ENCODE data around the gene CELF4. TPM values are rescaled to one million over a fixed set of nuclear protein-coding genes. Genes with fewer than 3 reads are reported as not detected.
"Not testable (repeated sequence)": the region's sequence is repeated elsewhere in the genome, so short reads cannot be mapped to it uniquely, and the experiment has no call there.

CELF4 gene
- polyA plus RNA-seq, 4 donors, result 3.2 to 7.8 (median 3.8) TPM; not detected in 1

DNA sequence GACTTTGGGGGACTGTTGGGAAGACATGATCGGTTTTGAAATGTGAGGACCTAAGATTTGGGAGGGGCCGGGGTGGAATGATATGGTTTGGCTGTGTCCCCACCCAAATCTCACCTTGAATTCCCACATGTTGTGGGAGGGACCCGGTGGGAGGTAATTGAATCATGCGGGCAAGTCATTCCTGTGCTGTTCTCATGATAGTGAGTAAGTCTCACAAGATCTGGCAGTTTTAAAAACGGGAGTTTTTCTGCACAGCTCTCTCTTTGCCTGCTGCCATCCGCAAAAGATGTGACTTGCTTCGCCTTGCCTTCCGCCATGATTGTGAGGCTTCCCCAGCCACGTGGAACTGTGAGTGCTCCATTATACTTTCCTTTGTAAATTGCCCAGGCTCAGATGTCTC, 207.5 kb downstream of the CELF4 start:
- H3K4me3 ChIP-seq (ENCODE audit: low read depth in 1 of 3, low read length in 3 of 3); FAIRE-seq; H3K27ac ChIP-seq (ENCODE audit: low read depth in 1 of 3, low read length in 2 of 3); H3K4me1 ChIP-seq (ENCODE audit: control insufficient read depth in 3 of 3, insufficient read depth in 2 of 3, low read depth in 1 of 3, low read length in 2 of 3); H3K9me3 ChIP-seq (ENCODE audit: control insufficient read depth in 2 of 2, insufficient read depth in 1 of 2, low read depth in 1 of 2, low read length in 1 of 2); DNase-seq; H3K36me3 ChIP-seq (ENCODE audit: control insufficient read depth in 3 of 3, insufficient read depth in 2 of 3, low read depth in 1 of 3, low read length in 3 of 3): not testable (repeated sequence)
- H3K27me3 ChIP-seq (ENCODE audit: control insufficient read depth in 3 of 3, insufficient read depth in 3 of 3, low read length in 3 of 3), result peaks cover 0 to 17% (median 6%) of the 10 kb centered on the region in 3 donors
- WGBS, 3 donors, result 59 to 79% (median 65%) methylated on average over 8 to 9 of the region's 9 CpGs

DNA sequence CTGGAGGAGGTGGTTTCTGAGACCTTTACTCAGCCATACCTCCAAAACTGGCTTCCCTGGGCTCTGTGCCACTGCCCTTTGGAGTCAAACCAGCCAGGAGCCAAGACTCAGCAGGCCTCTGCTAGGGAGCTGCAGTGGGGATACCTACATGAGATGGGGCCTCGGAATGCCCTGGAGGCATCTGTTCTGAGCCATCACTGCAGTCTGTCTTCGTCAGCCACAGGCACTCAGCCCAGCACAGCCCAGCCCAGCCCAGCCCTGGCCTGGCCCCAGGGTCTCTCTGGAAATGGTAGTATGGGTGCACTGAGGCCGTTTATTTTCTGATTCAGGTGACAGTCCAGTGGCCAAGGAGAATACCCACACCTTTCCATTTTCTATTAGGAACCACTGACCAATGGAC, 209.8 kb downstream of the CELF4 start:
- H3K4me3 ChIP-seq (ENCODE audit: low read depth in 1 of 3, low read length in 3 of 3), result no peak overlapping the region
- FAIRE-seq, result no peak

DNA sequence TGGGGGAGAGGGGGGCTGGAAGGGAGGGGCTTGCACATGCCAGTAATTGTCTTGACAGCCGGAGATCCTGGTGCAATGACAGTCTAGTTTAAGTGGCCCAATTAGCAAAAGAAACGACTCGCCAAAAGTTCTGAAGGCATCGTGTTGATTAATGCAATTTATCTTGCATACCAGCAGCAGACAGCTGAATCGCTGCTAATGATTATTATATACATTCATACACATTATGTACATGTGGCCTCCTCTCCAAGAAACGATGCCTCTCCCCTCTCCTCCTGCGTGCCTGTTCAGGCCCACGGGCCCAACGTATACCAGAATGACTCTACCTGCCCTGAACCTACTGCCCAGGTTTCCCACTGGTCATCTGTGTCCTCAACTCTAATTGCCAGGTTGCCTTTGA, 214.5 kb downstream of the CELF4 start:
- no peaks in the 10 kb centered on the region for H3K27me3 ChIP-seq (ENCODE audit: control insufficient read depth in 3 of 3, insufficient read depth in 3 of 3, low read length in 3 of 3)
- no peak overlapping the region for H3K4me3 ChIP-seq (ENCODE audit: low read depth in 1 of 3, low read length in 3 of 3)
- FAIRE-seq (no peak), DNase-seq (no peak)
- no peaks in the 10 kb centered on the region for H3K9me3 ChIP-seq (ENCODE audit: control insufficient read depth in 2 of 2, insufficient read depth in 1 of 2, low read depth in 1 of 2, low read length in 1 of 2)
- no peaks in the 10 kb centered on the region for H3K4me1 ChIP-seq (ENCODE audit: control insufficient read depth in 3 of 3, insufficient read depth in 2 of 3, low read depth in 1 of 3, low read length in 2 of 3)
- no peaks in the 10 kb centered on the region for H3K36me3 ChIP-seq (ENCODE audit: control insufficient read depth in 3 of 3, insufficient read depth in 2 of 3, low read depth in 1 of 3, low read length in 3 of 3)
- H3K27ac ChIP-seq (ENCODE audit: low read depth in 1 of 3, low read length in 2 of 3), result no peak overlapping the region
- 74 to 79% (median 76%) methylated on average over 9 of the region's 9 CpGs for WGBS, 3 donors

More for the DNA sequence above, 209.8 kb downstream of the CELF4 start:
- Histone ChIP-seq H3K27me3 (ENCODE audit: control insufficient read depth in 3 of 3, insufficient read depth in 3 of 3, low read length in 3 of 3) (no peaks in the 10 kb centered on the region), H3K36me3 (ENCODE audit: control insufficient read depth in 3 of 3, insufficient read depth in 2 of 3, low read depth in 1 of 3, low read length in 3 of 3) (no peaks in the 10 kb centered on the region), H3K9me3 (ENCODE audit: control insufficient read depth in 2 of 2, insufficient read depth in 1 of 2, low read depth in 1 of 2, low read length in 1 of 2) (no peaks in the 10 kb centered on the region), H3K27ac (ENCODE audit: low read depth in 1 of 3, low read length in 2 of 3) (no peak overlapping the region), H3K4me1 (ENCODE audit: control insufficient read depth in 3 of 3, insufficient read depth in 2 of 3, low read depth in 1 of 3, low read length in 2 of 3) (no peaks in the 10 kb centered on the region)
- 65 to 76% (median 76%) methylated on average over 3 of the region's 3 CpGs for WGBS, 3 donors
- no peak for DNase-seq

DNA sequence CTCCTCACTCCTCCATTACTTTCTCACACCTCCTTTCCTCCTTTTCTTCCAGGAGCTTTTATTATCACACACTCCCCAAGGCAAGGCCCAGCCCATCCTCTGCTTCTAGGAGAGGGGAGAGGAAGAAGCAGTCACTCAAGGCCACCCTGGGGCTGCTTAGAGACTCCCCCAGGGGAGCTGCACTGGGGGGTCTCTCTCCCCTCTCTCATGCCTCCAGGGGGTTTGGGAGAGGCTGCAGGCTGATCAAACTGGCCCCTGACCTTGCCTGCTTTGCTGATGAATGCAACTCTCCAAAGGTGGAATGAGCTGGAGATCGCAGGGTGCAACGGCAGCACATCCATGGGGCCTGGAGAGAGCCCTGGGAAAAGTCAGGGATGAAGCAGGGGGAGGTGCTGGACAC, 216.9 kb downstream of the CELF4 start:
- Histone ChIP-seq H3K9me3 (ENCODE audit: control insufficient read depth in 2 of 2, insufficient read depth in 1 of 2, low read depth in 1 of 2, low read length in 1 of 2) (no peaks in the 10 kb centered on the region), H3K4me3 (ENCODE audit: low read depth in 1 of 3, low read length in 3 of 3) (no peak overlapping the region), H3K36me3 (ENCODE audit: control insufficient read depth in 3 of 3, insufficient read depth in 2 of 3, low read depth in 1 of 3, low read length in 3 of 3) (no peaks in the 10 kb centered on the region), H3K4me1 (ENCODE audit: control insufficient read depth in 3 of 3, insufficient read depth in 2 of 3, low read depth in 1 of 3, low read length in 2 of 3) (no peaks in the 10 kb centered on the region), H3K27ac (ENCODE audit: low read depth in 1 of 3, low read length in 2 of 3) (no peak overlapping the region), H3K27me3 (ENCODE audit: control insufficient read depth in 3 of 3, insufficient read depth in 3 of 3, low read length in 3 of 3) (peaks cover 0 to 1% (median 0%) of the 10 kb centered on the region in 3 donors)
- FAIRE-seq (no peak), DNase-seq (no peak)
- 54 to 91% (median 80%) methylated on average over 2 of the region's 2 CpGs for WGBS, 3 donors

DNA sequence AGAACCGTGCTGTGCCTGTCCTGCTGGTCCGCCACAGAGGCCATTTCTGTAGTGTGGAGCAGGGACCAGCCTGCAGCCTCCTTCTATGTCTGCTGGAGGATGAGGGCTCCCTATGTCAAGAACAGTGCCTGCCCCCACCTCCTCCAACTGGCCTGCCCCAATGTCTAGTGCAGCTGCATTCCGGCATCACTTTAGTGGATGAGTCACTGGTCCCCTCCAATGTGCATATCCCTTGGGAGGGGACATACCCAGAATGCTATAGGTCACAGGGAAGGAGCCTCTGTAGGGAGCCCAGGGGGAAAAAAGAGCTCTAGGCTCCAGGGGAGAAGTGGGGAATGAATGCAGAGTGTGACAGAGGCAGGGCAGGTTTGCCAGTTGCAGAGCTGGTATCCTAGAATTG, 219.6 kb downstream of the CELF4 start:
- Histone ChIP-seq H3K4me1 (ENCODE audit: control insufficient read depth in 3 of 3, insufficient read depth in 2 of 3, low read depth in 1 of 3, low read length in 2 of 3) (no peaks in the 10 kb centered on the region), H3K36me3 (ENCODE audit: control insufficient read depth in 3 of 3, insufficient read depth in 2 of 3, low read depth in 1 of 3, low read length in 3 of 3) (no peaks in the 10 kb centered on the region), H3K27me3 (ENCODE audit: control insufficient read depth in 3 of 3, insufficient read depth in 3 of 3, low read length in 3 of 3) (peaks cover 0 to 3% (median 0%) of the 10 kb centered on the region in 3 donors), H3K9me3 (ENCODE audit: control insufficient read depth in 2 of 2, insufficient read depth in 1 of 2, low read depth in 1 of 2, low read length in 1 of 2) (no peaks in the 10 kb centered on the region), H3K4me3 (ENCODE audit: low read depth in 1 of 3, low read length in 3 of 3) (no peak overlapping the region), H3K27ac (ENCODE audit: low read depth in 1 of 3, low read length in 2 of 3) (no peak overlapping the region)
- FAIRE-seq (no peak), DNase-seq (no peak)
- 60 to 62% (median 61%) methylated on average over 3 of the region's 3 CpGs for WGBS, 3 donors

DNA sequence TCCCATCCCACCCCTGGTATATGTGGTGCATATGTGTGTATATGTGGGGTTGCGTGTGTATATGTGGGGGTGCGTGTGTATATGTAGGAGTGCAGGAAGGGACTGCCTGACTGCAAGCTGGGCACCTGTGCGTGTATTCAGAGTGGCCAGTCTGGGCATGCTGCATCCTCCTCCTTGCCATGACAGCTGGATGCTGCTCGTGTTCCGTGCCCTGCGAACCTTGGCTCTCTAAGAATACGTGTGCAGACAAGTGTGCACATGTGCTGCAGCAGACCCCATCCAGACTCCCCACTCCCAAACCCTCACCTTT, 222.1 kb downstream of the CELF4 start:
- no peaks in the 10 kb centered on the region for H3K9me3 ChIP-seq (ENCODE audit: control insufficient read depth in 2 of 2, insufficient read depth in 1 of 2, low read depth in 1 of 2, low read length in 1 of 2)
- H3K4me1 ChIP-seq (ENCODE audit: control insufficient read depth in 3 of 3, insufficient read depth in 2 of 3, low read depth in 1 of 3, low read length in 2 of 3), result no peaks in the 10 kb centered on the region
- FAIRE-seq (no peak), DNase-seq (no peak)
- H3K4me3 ChIP-seq (ENCODE audit: low read depth in 1 of 3, low read length in 3 of 3), result no peak overlapping the region
- no peaks in the 10 kb centered on the region for H3K36me3 ChIP-seq (ENCODE audit: control insufficient read depth in 3 of 3, insufficient read depth in 2 of 3, low read depth in 1 of 3, low read length in 3 of 3)
- no peak overlapping the region for H3K27ac ChIP-seq (ENCODE audit: low read depth in 1 of 3, low read length in 2 of 3)
- H3K27me3 ChIP-seq (ENCODE audit: control insufficient read depth in 3 of 3, insufficient read depth in 3 of 3, low read length in 3 of 3), result peaks cover 0 to 3% (median 0%) of the 10 kb centered on the region in 3 donors
- 15 to 36% (median 28%) methylated on average over 7 of the region's 7 CpGs for WGBS, 3 donors

DNA sequence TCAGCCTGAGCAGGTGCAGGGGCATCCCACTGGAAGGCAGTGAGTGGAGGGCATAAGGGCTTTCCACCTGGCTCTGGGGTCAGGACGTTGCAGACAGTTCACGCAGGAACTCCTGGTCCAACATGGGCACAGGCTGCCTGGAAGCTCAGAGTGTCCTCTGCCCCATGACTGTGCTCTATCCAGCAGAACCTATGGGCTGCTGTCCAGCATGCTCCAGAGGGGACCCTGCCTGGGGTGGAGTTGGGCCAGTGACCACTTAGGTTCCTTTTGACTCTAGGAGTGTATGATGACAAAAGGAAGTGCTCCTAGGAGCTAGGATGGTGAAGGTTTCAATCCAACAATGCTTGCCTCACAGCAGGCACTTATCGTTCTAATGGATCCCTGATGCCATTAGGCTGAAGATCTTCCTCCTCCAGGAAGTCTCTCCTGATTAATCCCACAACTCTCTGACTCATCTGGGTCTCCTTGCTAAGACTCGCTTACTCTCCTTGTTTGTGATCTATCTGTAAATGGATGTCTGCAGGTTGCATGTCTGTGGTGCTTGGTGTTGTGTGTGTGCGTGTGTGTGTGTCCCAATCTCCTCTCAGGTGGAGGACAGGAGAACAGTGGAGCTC, 224.0 kb downstream of the CELF4 start:
- no peaks in the 10 kb centered on the region for H3K9me3 ChIP-seq (ENCODE audit: control insufficient read depth in 2 of 2, insufficient read depth in 1 of 2, low read depth in 1 of 2, low read length in 1 of 2)
- DNase-seq (no peak), FAIRE-seq (no peak)
- H3K4me3 ChIP-seq (ENCODE audit: low read depth in 1 of 3, low read length in 3 of 3), result no peak overlapping the region
- H3K27me3 ChIP-seq (ENCODE audit: control insufficient read depth in 3 of 3, insufficient read depth in 3 of 3, low read length in 3 of 3), result peaks cover 0 to 3% (median 0%) of the 10 kb centered on the region in 3 donors
- no peaks in the 10 kb centered on the region for H3K4me1 ChIP-seq (ENCODE audit: control insufficient read depth in 3 of 3, insufficient read depth in 2 of 3, low read depth in 1 of 3, low read length in 2 of 3)
- H3K36me3 ChIP-seq (ENCODE audit: control insufficient read depth in 3 of 3, insufficient read depth in 2 of 3, low read depth in 1 of 3, low read length in 3 of 3), result no peaks in the 10 kb centered on the region
- no peak overlapping the region for H3K27ac ChIP-seq (ENCODE audit: low read depth in 1 of 3, low read length in 2 of 3)
- 67 to 82% (median 79%) methylated on average over 5 of the region's 5 CpGs for WGBS, 3 donors

DNA sequence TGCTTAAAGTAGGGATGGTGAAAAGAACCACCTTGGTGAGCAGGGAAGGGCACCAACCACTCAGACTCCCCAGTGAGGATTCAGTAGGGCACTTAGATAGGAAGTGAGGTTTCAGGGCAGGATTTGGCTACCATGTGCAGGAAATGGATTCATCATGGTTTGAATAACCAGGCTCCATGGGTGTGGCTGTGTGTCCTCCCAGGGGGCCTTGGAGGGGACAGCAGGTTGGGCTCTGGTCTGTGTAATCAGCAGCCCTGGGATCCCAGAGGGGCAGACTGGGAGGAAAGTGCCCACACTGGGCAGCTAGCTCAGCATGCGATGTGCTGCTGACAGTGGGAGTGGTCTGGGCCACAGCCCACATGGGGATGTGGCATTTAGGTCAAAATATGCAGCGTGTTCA, 224.6 kb downstream of the CELF4 start:
- DNase-seq, result no peak
- no peaks in the 10 kb centered on the region for H3K36me3 ChIP-seq (ENCODE audit: control insufficient read depth in 3 of 3, insufficient read depth in 2 of 3, low read depth in 1 of 3, low read length in 3 of 3)
- no peaks in the 10 kb centered on the region for H3K9me3 ChIP-seq (ENCODE audit: control insufficient read depth in 2 of 2, insufficient read depth in 1 of 2, low read depth in 1 of 2, low read length in 1 of 2)
- peaks cover 0 to 3% (median 0%) of the 10 kb centered on the region in 3 donors for H3K27me3 ChIP-seq (ENCODE audit: control insufficient read depth in 3 of 3, insufficient read depth in 3 of 3, low read length in 3 of 3)
- WGBS, 3 donors, result 58 to 73% (median 67%) methylated on average over 2 of the region's 2 CpGs
- H3K27ac ChIP-seq (ENCODE audit: low read depth in 1 of 3, low read length in 2 of 3), result no peak overlapping the region
- H3K4me1 ChIP-seq (ENCODE audit: control insufficient read depth in 3 of 3, insufficient read depth in 2 of 3, low read depth in 1 of 3, low read length in 2 of 3), result no peaks in the 10 kb centered on the region
- FAIRE-seq, result no peak
- H3K4me3 ChIP-seq (ENCODE audit: low read depth in 1 of 3, low read length in 3 of 3), result no peak overlapping the region

DNA sequence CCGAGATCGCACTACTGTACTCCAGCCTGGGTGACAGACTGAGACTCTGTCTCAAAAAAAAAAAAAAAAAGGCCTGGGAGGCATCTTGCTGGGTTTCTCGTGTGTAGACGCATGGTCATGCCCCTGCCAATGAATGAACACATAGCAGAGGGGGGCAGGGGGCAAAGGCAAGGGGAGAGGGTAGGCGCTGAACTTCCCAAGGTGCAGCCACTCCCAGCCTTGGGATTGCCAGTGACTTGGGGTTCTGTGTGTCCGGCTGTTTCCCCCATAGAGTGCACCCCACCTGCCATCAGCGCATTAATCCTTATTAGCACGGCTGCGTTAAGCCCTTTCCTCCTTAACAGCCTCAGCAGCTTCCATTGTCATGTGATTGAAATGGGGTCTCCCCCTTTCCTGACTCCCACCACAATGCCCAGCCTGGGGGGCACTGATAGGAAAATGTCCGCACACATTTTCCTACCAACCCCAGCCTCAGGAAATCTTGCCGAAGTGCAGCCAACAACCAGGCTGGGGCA, 225.8 kb downstream of the CELF4 start:
- 68 to 71% (median 70%) methylated on average over 11 of the region's 11 CpGs for WGBS, 3 donors
- no peak overlapping the region for H3K27ac ChIP-seq (ENCODE audit: low read depth in 1 of 3, low read length in 2 of 3)
- no peak for FAIRE-seq
- H3K27me3 ChIP-seq (ENCODE audit: control insufficient read depth in 3 of 3, insufficient read depth in 3 of 3, low read length in 3 of 3), result peaks cover 0 to 3% (median 0%) of the 10 kb centered on the region in 3 donors
- H3K4me3 ChIP-seq (ENCODE audit: low read depth in 1 of 3, low read length in 3 of 3), result no peak overlapping the region
- H3K4me1 ChIP-seq (ENCODE audit: control insufficient read depth in 3 of 3, insufficient read depth in 2 of 3, low read depth in 1 of 3, low read length in 2 of 3), result no peaks in the 10 kb centered on the region
- H3K9me3 ChIP-seq (ENCODE audit: control insufficient read depth in 2 of 2, insufficient read depth in 1 of 2, low read depth in 1 of 2, low read length in 1 of 2), result no peaks in the 10 kb centered on the region
- no peaks in the 10 kb centered on the region for H3K36me3 ChIP-seq (ENCODE audit: control insufficient read depth in 3 of 3, insufficient read depth in 2 of 3, low read depth in 1 of 3, low read length in 3 of 3)
- DNase-seq, result no peak
